Calu3 (cell line): ENCODE data around the gene KCND3. TPM values are rescaled to one million over a fixed set of nuclear protein-coding genes. Genes with fewer than 3 reads are reported as not detected.

Source experiments
- BruUV-seq: library from RNA; stranded (reverse); fragments of 400-500 nt; replicated peaks from 2 replicates; lab custom pipeline; 2021; lab: Mats Ljungman, UMichigan
- CTCF ChIA-PET: fragments of 300-600 bp; sonication (Branson Sonifier 250); formaldehyde crosslinking; loops from one replicate; lab custom pipeline; 2022; ENCODE audit warnings: antibody characterized with exemption; lab: Charles Lee
- DNase-seq: peaks from one replicate; pipeline ENCODE4 v3.0.0; 2022
- H3K27ac Mint-ChIP-seq: one replicate; pipeline ENCODE4 v1.8.0; 2022; ENCODE audit warnings: mixed read lengths; ENCODE audit not compliant: unreplicated experiment
- H3K27me3 Mint-ChIP-seq: one replicate; pipeline ENCODE4 v1.8.0; 2022; ENCODE audit warnings: mixed read lengths; ENCODE audit not compliant: unreplicated experiment
- H3K36me3 Mint-ChIP-seq: one replicate; pipeline ENCODE4 v1.8.0; 2022; ENCODE audit warnings: mild to moderate bottlenecking, moderate library complexity, mixed read lengths; ENCODE audit not compliant: insufficient read depth, unreplicated experiment
- H3K4me1 Mint-ChIP-seq: one replicate; pipeline ENCODE4 v1.8.0; 2022; ENCODE audit warnings: mild to moderate bottlenecking, low read depth, mixed read lengths; ENCODE audit not compliant: unreplicated experiment
- H3K4me3 Mint-ChIP-seq: one replicate; pipeline ENCODE4 v1.8.0; 2022; ENCODE audit warnings: mild to moderate bottlenecking, low read depth, moderate library complexity, mixed read lengths; ENCODE audit not compliant: unreplicated experiment
- H3K9me3 Mint-ChIP-seq: one replicate; pipeline ENCODE4 v1.8.0; 2022; ENCODE audit warnings: low read depth, mixed read lengths; ENCODE audit not compliant: unreplicated experiment
- CTCF ChIP-seq: fragments of 200-600 bp; IDR thresholded peaks from one replicate; pipeline ENCODE4 v1.8.0; 2022; ENCODE audit warnings: antibody characterized with exemption; ENCODE audit not compliant: unreplicated experiment
- intact Hi-C: fragments of 100-400 bp; cut with micrococcal nuclease; formaldehyde crosslinking; loops from one replicate; pipeline ENCODE4 v1.10.0; 2022; ENCODE audit not compliant: unreplicated experiment
- total RNA-seq: library from RNA; stranded (reverse); gene quantifications from 2 replicates; pipeline ENCODE4 v1.2.3, GENCODE V29; 2022

Gene KCND3
- total RNA-seq, 1 experiment from 2014 or later, result 0.07 TPM

- no peak for TF ChIP-seq CTCF
- CTCF ChIA-PET, result no interaction called here
- Mint-ChIP-seq H3K9me3 (no peaks in the 10 kb centered on the region), H3K27ac (no peak overlapping the region), H3K27me3 (peaks cover 95% of the 10 kb centered on the region), H3K4me3 (no peak overlapping the region), H3K36me3 (no peaks in the 10 kb centered on the region), H3K4me1 (no peaks in the 10 kb centered on the region)
- no peak for DNase-seq
- no TSS peak for BruUV-seq
- intact Hi-C loops, result no loop called here
These were observed 37.3 kb downstream of the KCND3 start for GRCh38 chr1:111952125-111952657.

GRCh38 chr1:111948209-111949171, 41.0 kb downstream of the KCND3 start:
- intact Hi-C loops, result no loop called here

GRCh38 chr1:111943846-111944749, 45.4 kb downstream of the KCND3 start:
- BruUV-seq, result no TSS peak
- H3K27me3 Mint-ChIP-seq, result peaks cover 52% of the 10 kb centered on the region
- no peaks in the 10 kb centered on the region for H3K4me1 Mint-ChIP-seq
- no peaks in the 10 kb centered on the region for H3K36me3 Mint-ChIP-seq
- no peak overlapping the region for H3K4me3 Mint-ChIP-seq
- CTCF ChIA-PET, result no interaction called here
- no peaks in the 10 kb centered on the region for H3K9me3 Mint-ChIP-seq
- intact Hi-C loops, result no loop called here
- no peak for DNase-seq
- H3K27ac Mint-ChIP-seq, result no peak overlapping the region
- TF ChIP-seq CTCF, result no peak

More at GRCh38 chr1:111948209-111949171, 41.0 kb downstream of the KCND3 start:
- Mint-ChIP-seq H3K4me3 (no peak overlapping the region), H3K4me1 (no peaks in the 10 kb centered on the region), H3K27me3 (peaks cover 62% of the 10 kb centered on the region), H3K36me3 (no peaks in the 10 kb centered on the region), H3K27ac (no peak overlapping the region), H3K9me3 (no peaks in the 10 kb centered on the region)
- DNase-seq, result no peak
- no peak for TF ChIP-seq CTCF
- CTCF ChIA-PET, result no interaction called here
- no TSS peak for BruUV-seq

- no peak for DNase-seq
- BruUV-seq, result no TSS peak
- intact Hi-C loops, result no loop called here
- Mint-ChIP-seq H3K4me1 (no peaks in the 10 kb centered on the region), H3K27me3 (peaks cover 51% of the 10 kb centered on the region), H3K9me3 (no peaks in the 10 kb centered on the region), H3K4me3 (no peak overlapping the region), H3K27ac (no peak overlapping the region), H3K36me3 (no peaks in the 10 kb centered on the region)
- TF ChIP-seq CTCF, result no peak
- CTCF ChIA-PET, result no interaction called here
These were observed 46.4 kb downstream of the KCND3 start for GRCh38 chr1:111943066-111943465.
